NCI-H510A (cell line): ENCODE measurements around the gene ARHGAP31.
"Not testable (repeated sequence)": the region's sequence is repeated elsewhere in the genome, so short reads cannot be mapped to it uniquely, and the experiment has no call there.

Experiments
- DNase-seq: peaks from one replicate; lab custom pipeline; 2025; lab: John Stamatoyannopoulos, UW

ARHGAP31 gene

DNA sequence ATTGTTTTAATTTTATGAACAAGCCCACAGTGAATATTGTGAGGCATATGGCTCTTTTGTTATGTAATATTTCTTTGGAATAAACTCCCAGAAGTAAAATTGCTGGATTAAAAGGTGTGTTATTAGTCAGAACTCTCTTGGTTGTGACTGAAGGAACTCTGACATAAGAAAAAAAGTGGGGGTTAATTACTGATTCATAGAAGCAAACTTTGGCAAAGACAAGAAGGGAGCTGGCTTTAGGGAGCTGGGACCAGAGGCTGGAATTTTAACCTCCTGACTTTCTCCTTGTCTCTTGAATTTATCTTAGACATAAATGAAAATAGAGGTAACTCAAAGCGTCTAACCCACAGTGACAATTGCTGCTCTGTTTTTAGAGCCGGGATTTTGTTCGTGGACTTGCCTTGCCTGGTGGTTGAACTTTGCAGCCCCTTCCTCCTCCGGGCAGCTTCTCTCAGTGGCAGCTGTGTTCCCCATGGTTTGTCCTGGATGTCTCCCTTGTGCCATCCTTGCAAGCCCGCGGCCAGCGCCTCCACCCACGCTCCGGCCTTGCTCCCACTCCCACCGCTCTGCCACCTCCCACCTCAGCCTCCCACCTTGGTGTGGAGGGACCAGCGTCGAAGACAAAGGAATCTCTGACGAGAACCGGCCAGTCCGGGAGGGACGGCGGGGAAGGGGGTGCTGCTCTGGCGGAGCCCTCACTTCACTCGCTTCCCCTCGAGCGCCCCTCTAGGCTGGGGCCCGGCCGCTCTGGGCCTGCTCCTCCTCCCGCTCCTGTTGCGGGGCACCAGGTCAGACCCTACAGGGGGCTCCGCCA lies 28.0 kb downstream of the ARHGAP31 start:
- DNase-seq, result no peak

DNA sequence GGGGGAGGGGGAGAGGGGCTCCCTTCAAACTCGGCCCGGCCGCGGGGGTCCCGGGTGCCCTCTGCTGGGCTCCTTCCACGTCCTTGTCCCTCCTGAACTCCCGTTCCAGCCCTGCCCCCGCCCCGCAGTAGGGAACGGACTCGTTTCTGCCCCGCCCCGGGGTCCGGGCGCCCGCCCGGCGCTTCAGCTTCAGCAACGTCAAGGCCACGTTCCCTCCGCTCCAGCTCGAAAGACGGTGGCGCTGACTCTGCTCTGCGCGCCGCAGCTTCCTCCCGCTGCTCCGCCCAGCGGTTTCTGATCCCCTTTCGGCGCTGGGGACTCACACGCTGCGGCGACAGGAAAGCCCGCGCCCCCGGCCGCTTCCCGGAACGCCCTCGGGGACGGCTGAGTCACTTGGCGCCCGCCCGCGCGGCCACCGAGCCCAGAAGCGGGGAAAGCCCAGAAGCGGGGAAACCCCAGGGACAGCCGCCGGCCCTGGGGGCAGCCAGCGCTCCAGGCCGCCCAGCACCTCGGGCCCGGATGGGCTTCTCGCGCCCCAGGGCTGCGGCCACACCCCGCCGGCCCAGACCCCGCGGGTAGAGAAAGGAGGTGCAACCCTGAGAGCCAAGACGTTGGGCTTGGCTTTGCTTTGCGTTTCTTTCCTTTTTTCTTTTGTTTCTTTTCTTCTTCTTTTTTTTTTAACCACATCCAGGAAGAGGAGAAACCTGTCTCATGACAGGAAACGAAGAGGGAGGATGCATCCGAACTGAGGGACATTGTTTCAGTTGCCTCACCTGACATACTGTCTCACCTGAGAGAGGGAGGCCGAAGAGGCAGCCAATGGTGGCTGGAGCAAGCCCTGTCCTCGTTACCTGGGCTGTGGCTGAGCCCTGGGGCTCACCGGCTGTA lies 28.9 kb downstream of the ARHGAP31 start:
- peak; percentile 59 for DNase-seq

DNA sequence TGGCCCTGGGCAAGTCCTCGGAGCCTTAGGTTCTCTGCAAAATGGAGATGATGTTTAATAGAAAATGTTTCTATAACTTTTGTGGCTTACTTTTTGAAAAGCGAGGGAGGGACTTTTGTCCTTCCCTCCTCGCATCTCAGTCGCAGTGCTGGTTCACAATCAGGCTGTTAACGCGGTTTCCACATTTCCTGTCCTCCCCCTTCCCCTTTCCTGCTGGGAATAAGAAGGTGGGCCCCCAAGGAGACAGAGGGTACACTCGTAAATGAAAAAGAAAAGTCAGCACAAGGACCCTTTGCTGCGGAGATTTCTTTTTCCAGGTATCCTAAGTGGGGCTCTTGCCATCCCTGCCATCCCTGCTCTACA lies 29.5 kb downstream of the ARHGAP31 start:
- DNase-seq, result no peak

DNA sequence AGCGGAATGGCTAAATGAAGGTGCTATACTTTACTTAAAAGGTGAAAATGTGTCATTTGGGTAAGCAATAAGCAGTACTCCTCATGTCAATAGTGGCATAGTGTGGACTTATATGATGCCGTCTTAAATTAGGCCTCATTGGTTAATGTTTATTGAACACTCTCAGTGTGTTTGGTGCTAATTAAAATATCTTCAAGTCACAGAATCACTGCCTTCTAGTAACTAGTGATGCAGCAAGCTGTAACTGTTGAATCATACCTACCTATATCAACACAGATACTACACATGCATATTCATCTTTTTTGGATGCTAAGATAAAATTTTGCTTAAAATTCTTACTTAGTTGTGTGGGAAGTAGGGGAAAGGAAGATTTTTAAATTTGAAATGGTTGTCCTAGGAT lies 30.7 kb downstream of the ARHGAP31 start:
- no peak for DNase-seq

DNA sequence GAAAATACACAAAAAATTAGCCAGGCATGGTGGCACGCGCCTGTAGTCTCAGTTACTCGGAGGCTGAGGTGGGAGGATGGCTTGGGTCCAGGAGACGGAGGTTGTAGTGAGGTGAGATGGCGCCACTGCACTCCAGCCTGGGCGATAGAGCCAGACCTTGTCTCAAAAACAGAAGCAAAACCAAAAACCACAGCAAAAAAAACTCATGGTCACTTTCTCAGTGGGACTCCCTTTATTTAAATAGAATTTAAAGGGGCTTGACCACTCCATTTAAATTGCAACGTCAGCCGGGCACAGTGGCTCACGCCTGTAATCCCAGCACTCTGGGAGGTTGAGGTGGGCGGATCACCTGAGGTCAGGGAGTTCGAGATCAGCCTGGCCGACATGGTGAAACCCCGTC lies 32.8 kb downstream of the ARHGAP31 start:
- no peak for DNase-seq

DNA sequence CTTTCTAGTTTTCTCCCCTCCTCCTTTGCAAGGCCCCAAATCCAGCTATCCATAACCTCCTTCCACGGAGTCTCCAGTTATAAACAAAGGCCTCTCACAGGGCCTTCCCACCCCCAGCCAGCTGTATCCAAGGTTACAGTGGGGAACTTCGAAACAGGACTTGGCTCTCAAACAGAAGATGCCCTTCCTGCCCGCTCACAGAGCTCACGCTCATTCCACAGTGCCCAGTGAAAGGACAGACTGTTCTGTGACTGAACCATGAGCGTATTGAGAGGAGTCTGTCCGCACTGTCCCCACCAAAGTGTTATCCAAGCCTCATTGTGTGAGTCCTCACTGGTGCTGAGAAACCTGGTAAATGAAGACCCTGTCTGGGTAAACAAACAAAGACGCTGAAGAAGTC lies 35.4 kb downstream of the ARHGAP31 start:
- DNase-seq, result no peak

DNA sequence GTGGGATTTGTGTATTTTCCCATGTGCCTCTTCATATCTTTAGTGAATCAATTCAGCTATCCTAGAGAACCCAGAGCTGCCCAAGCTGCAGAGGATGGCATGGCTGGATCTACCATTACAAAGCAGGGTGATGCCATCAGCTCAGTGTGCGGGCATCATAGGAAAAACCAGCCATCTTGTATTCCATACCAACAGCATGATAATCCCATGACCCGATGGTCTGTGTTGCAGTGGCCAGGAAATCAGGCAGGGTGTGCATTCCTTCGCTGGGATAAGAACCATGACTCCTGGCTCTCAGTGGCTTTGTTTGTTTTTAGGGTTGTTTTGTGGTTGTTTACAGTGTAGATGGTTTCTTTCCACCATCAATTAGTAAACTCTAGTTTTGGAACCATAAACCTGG lies 36.0 kb downstream of the ARHGAP31 start:
- DNase-seq, result no peak

DNA sequence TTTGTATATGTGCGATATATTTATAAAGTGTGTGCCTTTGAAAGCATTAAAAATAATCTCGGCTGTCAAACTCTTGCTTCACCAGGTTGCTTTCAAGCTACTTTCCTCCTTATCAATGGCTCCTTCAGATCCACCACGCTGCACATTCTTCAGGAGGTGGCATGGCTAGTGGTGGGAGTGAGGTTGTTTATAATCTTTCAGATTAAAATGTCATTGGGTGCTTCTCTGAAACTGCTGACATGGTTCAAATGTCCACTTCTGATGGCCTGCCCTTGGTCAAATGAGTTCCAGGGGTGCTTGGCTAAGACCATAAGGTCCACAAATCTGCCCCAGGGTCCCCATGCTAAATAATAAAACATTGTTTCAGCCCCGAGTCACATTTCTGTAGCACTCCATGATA lies 36.7 kb downstream of the ARHGAP31 start:
- no peak for DNase-seq

DNA sequence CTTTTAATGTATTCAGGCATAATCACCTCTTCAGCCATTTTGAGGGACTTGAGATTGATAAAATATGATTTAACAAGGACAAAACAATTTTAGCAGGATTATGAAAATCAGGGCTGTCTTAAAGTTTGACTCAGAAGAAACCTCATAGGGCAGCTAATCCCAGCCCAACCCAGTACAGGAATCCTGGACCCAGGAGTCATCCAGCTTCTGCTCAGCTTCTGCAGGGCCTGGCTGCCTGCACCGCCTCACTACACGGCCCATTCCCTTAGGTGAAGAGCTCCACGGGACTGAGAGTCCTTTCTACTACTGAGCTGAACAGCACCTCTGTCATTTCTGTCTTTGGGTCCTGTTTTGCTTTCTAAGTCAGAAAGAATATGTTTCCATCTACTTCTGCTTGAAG lies 37.5 kb downstream of the ARHGAP31 start:
- DNase-seq, result no peak

DNA sequence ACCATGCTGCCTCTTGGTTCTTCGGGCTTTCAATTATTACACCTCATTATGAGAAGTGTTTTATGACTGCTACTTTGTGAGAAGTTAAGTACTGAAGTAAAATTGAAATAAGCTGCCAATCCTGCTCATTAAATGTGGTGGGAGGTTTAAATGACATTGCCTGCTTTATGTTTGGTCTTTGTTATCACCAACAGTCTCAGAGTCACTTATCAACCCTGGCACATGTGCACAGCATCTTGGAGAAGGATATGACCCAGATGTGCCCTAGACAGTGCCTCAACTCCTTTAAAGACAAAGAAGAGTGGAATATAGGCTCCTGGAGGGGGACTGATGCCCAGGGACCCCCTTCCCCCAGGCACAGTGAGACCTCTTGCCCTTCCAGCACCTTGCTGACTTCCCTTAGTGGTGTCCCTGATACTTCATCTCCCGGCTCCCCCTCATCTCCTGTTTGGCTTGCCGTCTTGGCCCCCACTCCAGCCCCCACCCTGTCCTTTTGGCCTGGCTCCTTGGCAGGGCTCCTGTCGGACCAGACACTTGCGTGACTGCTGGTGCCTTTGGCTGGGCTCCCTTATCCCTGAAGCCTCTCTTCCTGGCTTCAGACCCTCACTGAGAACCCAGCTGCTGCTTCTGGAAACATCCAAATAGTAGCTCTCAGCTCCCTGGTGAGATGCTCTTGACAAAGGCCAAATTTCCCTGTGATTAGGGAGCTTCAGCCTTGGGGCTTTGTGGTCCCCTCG lies 39.8 kb downstream of the ARHGAP31 start:
- no peak for DNase-seq

DNA sequence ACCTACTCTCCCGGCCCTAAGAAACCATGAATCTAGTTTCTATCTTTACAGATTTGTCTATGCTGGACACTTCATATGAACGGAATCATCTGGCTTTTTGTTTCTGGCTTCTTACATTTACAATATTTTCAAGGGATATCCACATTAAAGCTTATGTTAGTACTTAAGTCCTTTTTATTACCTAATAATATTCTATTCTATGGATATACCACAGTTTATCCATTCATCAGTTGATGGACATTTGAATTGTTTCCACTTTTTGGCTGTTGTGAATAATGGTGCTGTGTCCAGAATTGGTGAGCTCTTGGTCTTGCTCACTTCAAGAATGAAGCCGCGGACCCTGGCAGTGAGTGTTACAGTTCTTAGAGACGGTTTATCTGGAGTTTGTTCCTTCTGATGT lies 42.6 kb downstream of the ARHGAP31 start:
- no peak for DNase-seq

DNA sequence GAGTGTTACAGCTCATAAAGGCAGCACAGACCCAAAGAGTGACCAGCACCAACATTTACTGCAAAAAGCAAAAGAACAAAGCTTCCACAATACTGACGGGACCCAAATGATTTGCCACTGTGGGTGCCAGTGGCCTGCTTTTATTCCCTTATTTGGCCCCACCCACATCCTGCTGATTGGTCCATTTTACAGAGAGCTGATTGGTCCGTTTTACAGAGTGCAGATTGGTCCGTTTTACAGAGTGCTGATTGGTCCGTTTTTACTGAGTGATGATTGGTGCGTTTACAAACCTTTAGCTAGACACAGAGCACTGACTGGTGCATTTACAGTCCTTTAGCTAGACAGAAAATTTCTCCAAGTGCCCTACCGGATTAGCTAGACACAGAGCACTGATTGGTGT lies 43.2 kb downstream of the ARHGAP31 start:
- DNase-seq, result not testable (repeated sequence)

DNA sequence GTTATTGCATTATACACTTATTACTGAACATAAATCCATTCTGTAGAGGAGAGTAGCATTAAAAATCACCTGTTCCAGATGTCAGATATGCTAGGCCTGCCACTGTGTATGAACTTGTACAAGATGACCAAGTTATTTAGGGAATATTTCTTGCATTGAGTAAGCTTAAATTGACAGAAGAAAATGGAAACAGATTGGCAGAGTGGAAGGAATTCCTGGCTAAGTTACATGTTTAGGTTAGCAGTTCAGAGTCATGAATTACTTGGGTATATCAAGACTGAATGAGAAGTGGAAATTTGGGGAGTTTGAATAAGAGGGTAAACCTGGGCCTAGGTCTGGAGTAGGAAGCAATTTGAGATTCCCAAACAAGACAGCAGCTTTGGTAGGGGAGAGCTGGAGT lies 44.6 kb downstream of the ARHGAP31 start:
- no peak for DNase-seq

DNA sequence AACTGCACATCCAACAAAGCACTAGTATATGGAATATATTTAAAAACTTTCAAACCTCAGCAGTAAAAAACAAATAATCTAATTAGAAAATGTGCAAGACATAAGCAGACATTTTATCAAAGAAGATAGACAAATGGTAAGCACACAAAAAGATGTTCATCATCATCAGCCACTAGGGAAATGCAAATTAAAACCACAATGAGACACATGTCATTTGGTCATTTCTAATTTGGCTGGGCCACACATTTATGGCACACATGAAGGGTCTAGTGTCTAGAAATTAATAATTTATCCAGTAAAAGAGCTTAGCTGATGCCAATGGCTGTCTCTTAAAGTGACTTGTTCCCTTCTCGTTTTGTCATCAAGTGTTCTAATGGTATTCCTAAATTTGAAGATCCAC lies 45.8 kb downstream of the ARHGAP31 start:
- DNase-seq, result no peak

DNA sequence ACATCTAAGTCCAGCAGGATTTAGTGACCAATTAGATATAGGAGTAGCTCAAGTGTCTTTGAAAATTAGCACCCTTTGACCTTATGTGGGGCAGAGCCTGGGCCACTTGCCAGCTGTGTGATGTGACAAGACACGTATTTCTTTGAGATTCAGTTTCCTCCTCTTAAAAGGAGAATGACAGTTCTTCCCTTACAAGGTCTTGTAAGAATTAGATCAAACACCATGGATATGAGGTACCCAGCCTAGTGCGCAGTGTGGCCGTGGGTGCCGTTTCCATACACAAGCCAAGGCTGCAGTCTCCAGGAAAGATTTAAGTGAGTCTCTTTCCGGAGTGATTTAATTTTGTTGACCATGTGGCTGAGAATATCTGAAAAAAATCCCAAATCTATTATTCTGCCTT lies 46.3 kb downstream of the ARHGAP31 start:
- DNase-seq, result no peak

DNA sequence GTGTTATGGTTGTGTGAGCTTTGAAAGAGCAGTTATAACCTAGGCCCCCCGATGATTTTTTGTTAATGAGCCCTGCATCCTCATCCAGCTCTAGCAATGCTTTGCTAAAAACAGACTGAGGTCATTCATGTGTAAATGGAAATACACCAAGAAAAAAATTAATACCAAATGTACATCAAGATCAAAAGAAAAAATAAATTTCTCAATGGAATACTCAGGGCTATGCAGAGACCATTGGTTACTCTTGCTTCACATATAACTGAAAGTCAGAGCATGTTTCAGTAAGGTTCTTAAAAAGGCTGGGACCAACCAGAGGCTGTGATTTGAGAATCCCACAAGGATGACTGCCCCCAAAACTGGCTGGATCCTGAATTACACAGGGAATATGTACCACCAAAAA lies 48.0 kb downstream of the ARHGAP31 start:
- DNase-seq, result no peak

DNA sequence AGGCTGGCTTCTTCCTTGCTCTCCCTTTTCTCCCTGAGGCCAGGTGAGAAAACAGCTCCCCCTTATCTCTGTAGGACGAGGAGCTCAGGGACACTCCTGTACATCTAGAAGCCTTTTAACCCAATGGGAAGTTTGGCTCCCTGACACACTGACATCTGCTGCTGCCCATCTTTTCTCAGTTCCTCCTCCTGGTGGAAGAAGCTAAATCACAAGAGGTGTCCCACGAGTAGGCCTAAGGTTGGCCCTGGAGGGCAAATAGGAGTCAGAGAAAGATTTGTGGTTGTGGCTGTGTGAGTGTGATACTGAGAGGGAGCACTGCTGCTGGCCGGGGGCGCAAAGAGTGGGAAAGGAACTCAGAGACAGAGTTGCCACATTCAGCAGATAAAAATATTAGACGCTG lies 49.5 kb downstream of the ARHGAP31 start:
- no peak for DNase-seq

DNA sequence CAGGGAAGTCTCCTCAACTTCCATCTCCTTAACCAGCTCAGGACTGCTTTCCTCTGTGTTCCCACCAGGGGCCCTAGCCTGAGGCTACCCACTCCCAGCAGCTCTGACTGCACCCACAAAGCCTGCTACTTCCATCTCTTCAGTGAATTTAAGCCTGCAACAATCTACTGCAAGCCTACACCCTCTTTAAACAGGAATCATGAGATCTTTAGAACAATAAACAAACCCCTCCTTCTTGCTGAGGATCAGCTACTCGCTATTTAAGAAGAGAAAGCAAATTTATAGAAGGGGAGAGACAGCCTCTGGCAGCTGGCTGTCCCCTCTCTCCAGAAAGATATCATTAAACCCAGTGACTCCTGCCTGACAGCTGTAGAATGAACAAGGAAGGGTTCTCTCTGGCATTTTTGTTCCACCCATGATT lies 51.9 kb downstream of the ARHGAP31 start:
- no peak for DNase-seq

DNA sequence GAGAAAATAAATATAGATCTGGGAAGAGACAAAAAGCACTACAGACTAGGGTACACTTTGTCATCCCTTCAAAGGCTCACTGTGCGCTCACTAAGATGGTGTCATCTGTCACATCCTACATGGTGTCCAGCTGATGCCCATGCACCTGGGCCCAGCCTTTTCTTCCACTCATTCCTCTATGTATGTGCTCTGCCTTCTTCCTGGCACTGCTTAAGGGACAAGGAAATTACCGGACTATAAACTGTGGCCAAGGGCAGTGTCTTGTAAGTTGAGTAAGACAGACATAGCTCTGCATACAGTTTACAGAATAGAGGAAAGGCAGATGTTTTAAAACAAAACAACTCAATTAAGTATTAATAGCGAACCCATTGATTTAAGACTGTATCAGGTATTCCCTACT lies 52.9 kb downstream of the ARHGAP31 start:
- DNase-seq, result no peak

DNA sequence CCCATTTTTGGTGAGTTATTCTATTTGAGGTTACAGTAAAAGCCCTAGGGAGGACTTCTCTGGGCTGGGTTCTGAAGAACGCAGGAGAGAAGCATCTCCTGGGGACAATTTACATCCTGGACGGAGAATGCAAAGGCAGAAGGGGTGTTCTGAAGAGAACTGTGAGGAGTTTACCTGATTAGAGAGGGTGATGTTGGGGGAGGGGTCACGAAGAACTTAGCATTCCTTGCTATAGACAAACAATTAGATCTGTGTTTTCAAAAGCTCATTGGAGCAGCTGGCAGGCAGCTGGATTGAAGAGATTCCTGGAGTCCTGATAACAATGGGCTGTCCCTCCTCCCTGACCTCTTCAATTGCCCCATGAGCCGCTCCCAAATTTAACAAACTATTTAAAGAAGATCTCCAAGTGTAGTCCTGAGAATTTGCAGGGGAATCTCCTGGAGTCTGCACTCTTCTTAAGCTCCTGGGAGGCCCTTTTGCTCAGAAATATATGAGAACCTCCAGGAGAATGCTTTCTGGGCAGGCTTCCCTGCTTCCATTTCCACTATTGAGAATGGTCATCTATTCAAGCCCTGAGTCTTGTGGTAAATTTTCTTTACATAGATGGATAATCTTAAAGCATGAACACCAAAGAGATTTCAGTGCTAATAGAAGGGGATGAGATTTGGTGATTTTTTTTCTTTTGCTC lies 55.3 kb downstream of the ARHGAP31 start:
- no peak for DNase-seq

DNA sequence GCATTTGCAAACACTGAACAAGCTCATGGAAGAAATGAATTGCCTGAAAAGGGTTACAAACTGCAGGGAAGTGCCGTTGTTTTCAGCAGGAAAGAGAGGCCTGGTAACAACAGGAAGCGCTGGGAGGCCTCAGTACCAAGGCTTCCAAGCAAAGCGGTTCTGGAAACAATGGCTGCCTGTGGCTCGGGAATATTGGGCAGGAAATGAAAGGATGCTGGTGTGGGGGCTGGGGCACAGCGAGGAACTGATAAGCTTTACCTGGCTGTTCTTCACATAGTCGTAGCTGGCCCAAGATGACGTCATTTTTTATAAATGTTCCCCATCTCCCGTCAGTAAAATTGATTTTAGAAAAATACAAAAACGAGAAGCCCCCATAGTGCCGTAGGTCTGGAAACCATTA lies 55.9 kb downstream of the ARHGAP31 start:
- no peak for DNase-seq

DNA sequence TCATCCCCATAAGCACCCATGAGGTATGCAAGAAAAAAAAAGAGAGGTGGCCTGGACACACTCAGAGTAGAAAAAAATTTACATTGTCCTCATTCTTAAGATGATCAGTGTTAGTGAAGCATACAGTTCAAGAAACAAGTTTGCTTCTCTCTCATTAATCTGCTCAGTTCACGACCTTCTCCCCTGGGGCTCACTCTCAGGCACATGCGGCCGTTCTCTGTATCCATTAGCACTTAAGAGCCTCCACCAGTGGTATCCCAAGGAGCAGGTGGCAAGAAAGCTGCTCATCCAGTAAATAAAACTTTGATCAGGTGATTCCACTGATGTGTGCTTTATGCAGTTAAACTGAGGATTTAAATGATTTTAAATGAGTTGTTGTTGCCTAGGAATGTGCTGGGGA lies 57.4 kb downstream of the ARHGAP31 start:
- no peak for DNase-seq
